Liver (tissue), 9 donors: ENCODE measurements around the gene PHLPP1. TPM values are rescaled to one million over a fixed set of nuclear protein-coding genes. Genes with fewer than 3 reads are reported as not detected.

ENCODE experiments used
- DNase-seq: peaks from one replicate; pipeline ENCODE4 v3.0.0-alpha.2; 2017; ENCODE audit warnings: low spot score
- H3K27ac ChIP-seq, 2 donors: one replicate each; pipeline ENCODE4 v1.7.0; 2013; ENCODE audit warnings: inconsistent platforms in 2 of 2, low read length in 2 of 2, control low read depth in 1 of 2, low read depth in 1 of 2, mild to moderate bottlenecking in 1 of 2
- H3K27me3 ChIP-seq, 4 donors: one replicate each; pipeline versions ENCODE4 v1.6.1 to v1.7.0; 2013; ENCODE audit warnings: low read length in 3 of 4, inconsistent platforms in 1 of 4, mild to moderate bottlenecking in 1 of 4, moderate library complexity in 1 of 4; ENCODE audit not compliant: control insufficient read depth in 4 of 4, insufficient read depth in 4 of 4
- H3K36me3 ChIP-seq, 4 donors: one replicate each; pipeline versions ENCODE4 v1.6.1 to v1.7.0; 2013; ENCODE audit warnings: low read length in 3 of 4, mild to moderate bottlenecking in 3 of 4, low read depth in 1 of 4, moderate library complexity in 1 of 4; ENCODE audit not compliant: control insufficient read depth in 4 of 4, insufficient read depth in 3 of 4
- H3K4me1 ChIP-seq, 4 donors: one replicate each; pipeline versions ENCODE4 v1.6.1 to v1.7.0; 2013; ENCODE audit warnings: low read length in 3 of 4, mild to moderate bottlenecking in 3 of 4, moderate library complexity in 1 of 4; ENCODE audit not compliant: control insufficient read depth in 4 of 4, insufficient read depth in 4 of 4
- H3K4me3 ChIP-seq, 3 donors: one replicate each; pipeline versions ENCODE4 v1.6.1 to v1.7.0; 2013; ENCODE audit warnings: low read length in 3 of 3, control low read depth in 1 of 3, low read depth in 1 of 3, mild to moderate bottlenecking in 1 of 3
- H3K9ac ChIP-seq, 2 donors: one replicate each; pipeline ENCODE4 v1.7.0; 2013; ENCODE audit warnings: low read length in 2 of 2, mild to moderate bottlenecking in 2 of 2, moderate library complexity in 2 of 2, control low read depth in 1 of 2, low read depth in 1 of 2
- H3K9me3 ChIP-seq, 4 donors: one replicate each; pipeline versions ENCODE4 v1.6.1 to v1.7.0; 2013; ENCODE audit warnings: low read length in 3 of 4; ENCODE audit not compliant: control insufficient read depth in 4 of 4
- ATF3 ChIP-seq: IDR thresholded peaks from 2 replicates; pipeline ENCODE4 v1.6.1; 2016; ENCODE audit warnings: antibody characterized with exemption
- CTCF ChIP-seq: fragments of 150-350 bp; IDR thresholded peaks from 2 replicates; pipeline ENCODE4 v1.5.1; 2017; ENCODE audit warnings: improper control_type of control experiment, low read depth, low read length; ENCODE audit not compliant: missing input control
- EGR1 ChIP-seq, 2 donors: IDR thresholded peaks; 2 replicates each; pipeline ENCODE4 v1.6.1; 2016 to 2018; ENCODE audit warnings: antibody characterized with exemption in 2 of 2, low read depth in 2 of 2
- FOXA1 ChIP-seq: IDR thresholded peaks from 2 replicates; pipeline ENCODE4 v1.6.1; 2016; ENCODE audit warnings: antibody characterized with exemption
- FOXA2 ChIP-seq: IDR thresholded peaks from 2 replicates; pipeline ENCODE4 v1.6.1; 2016; ENCODE audit warnings: antibody characterized with exemption
- GABPA ChIP-seq, 2 donors: IDR thresholded peaks in 1 of 2; conservative IDR thresholded peaks in 1 of 2; 2 replicates each; pipeline ENCODE4 v1.6.1; 2016; ENCODE audit warnings: antibody characterized with exemption in 2 of 2, mild to moderate bottlenecking in 1 of 2, moderate library complexity in 1 of 2
- HNF4A ChIP-seq, 2 donors: conservative IDR thresholded peaks; 2 replicates each; pipeline ENCODE4 v1.6.1; 2016; ENCODE audit warnings: antibody characterized with exemption in 2 of 2, mild to moderate bottlenecking in 2 of 2
- HNF4G ChIP-seq: IDR thresholded peaks from 2 replicates; pipeline ENCODE4 v1.6.1; 2016; ENCODE audit warnings: antibody characterized with exemption
- JUND ChIP-seq, 2 donors: IDR thresholded peaks; 2 replicates each; pipeline ENCODE4 v1.6.1; 2016; ENCODE audit warnings: antibody characterized with exemption in 2 of 2
- MAX ChIP-seq: IDR thresholded peaks from 2 replicates; pipeline ENCODE4 v1.6.1; 2016; ENCODE audit warnings: antibody characterized with exemption
- NR2F2 ChIP-seq: IDR thresholded peaks from 2 replicates; pipeline ENCODE4 v1.6.1; 2016; ENCODE audit warnings: antibody characterized with exemption
- REST ChIP-seq: IDR thresholded peaks from 2 replicates; pipeline ENCODE4 v1.6.1; 2016; ENCODE audit warnings: antibody characterized with exemption, mild to moderate bottlenecking
- RXRA ChIP-seq, 2 donors: IDR thresholded peaks; 2 replicates each; pipeline ENCODE4 v1.6.1; 2017 to 2018; ENCODE audit warnings: antibody characterized with exemption in 2 of 2, mild to moderate bottlenecking in 1 of 2
- SP1 ChIP-seq: IDR thresholded peaks from 2 replicates; pipeline ENCODE4 v1.6.1; 2018; ENCODE audit warnings: antibody characterized with exemption, mild to moderate bottlenecking
- TAF1 ChIP-seq: conservative IDR thresholded peaks from 2 replicates; pipeline ENCODE4 v1.6.1; 2016; ENCODE audit warnings: antibody characterized with exemption, mild to moderate bottlenecking
- YY1 ChIP-seq: IDR thresholded peaks from 2 replicates; pipeline ENCODE4 v1.6.1; 2016; ENCODE audit warnings: antibody characterized with exemption, mild to moderate bottlenecking
- ZBTB33 ChIP-seq: IDR thresholded peaks from 2 replicates; pipeline ENCODE4 v1.6.1; 2016; ENCODE audit warnings: antibody characterized with exemption
- WGBS: extraction: QIAGEN DNeasy Blood & Tissue Kit; methylation state at CpG from one replicate; pipeline ENCODE4 v1.1.7; 2013; 5-methylcytosine and 5-hydroxymethylcytosine counted together
- polyA plus RNA-seq, 2 donors: library from polyadenylated mRNA; stranded (reverse) in 1 of 2; unstranded in 1 of 2; fragments of 200-250 nt in 1 of 2; fragments of >200 nt in 1 of 2; fragmentation: Nextera tagmentation in 1 of 2; extraction: Ambion mirVana in 1 of 2; gene quantifications; one replicate each; pipeline versions ENCODE4 v1.2.1 to v1.2.3, GENCODE V29; 2013 to 2015
- total RNA-seq, 2 donors: library from RNA; depleted of rRNA; stranded (reverse); fragments of >200 nt; gene quantifications; one replicate each; pipeline ENCODE4 v1.2.3, GENCODE V29; 2014
- donor health status: healthy.
- donor health status: healthy.
- donor health status: healthy.
- donor health status: healthy.
- donor health status: healthy.

Gene PHLPP1
- total and polyA plus RNA-seq, 4 donors: 4.2 to 14.5 (median 8.6) TPM

GRCh38 chr18:62952807-62953206 lies 237.5 kb downstream of the PHLPP1 start:
- WGBS: 78% methylated on average over 4 of the region's 4 CpGs

GRCh38 chr18:62953663-62954062 lies 238.3 kb downstream of the PHLPP1 start:
- Histone ChIP-seq H3K9ac (no peak overlapping the region), H3K4me3 (no peak overlapping the region), H3K9me3 (no peaks in the 10 kb centered on the region), H3K27me3 (no peaks in the 10 kb centered on the region), H3K4me1 (no peaks in the 10 kb centered on the region), H3K36me3 (peaks cover 0 to 7% (median 3%) of the 10 kb centered on the region in 4 donors), H3K27ac (no peak overlapping the region)
- no peak for TF ChIP-seq GABPA (IDR thresholded peaks at IDR 0.05 in 1 of 2, conservative IDR thresholded peaks at IDR 0.05 in 1 of 2)
- TF ChIP-seq TAF1: no peak
- TF ChIP-seq ATF3: no peak
- TF ChIP-seq HNF4A (conservative IDR thresholded peaks at IDR 0.05): no peak
- no peak for DNase-seq
- 70% methylated on average over 2 of the region's 2 CpGs for WGBS

More at GRCh38 chr18:62952807-62953206, 237.5 kb downstream of the PHLPP1 start:
- Histone ChIP-seq H3K27me3 (no peaks in the 10 kb centered on the region), H3K4me3 (no peak overlapping the region), H3K36me3 (peaks cover 0 to 5% (median 3%) of the 10 kb centered on the region in 4 donors), H3K27ac (no peak overlapping the region), H3K9me3 (no peaks in the 10 kb centered on the region), H3K9ac (no peak overlapping the region), H3K4me1 (no peaks in the 10 kb centered on the region)
- DNase-seq: no peak
- TF ChIP-seq JUND (IDR thresholded peaks at IDR 0.05) (no peak), YY1 (no peak), SP1 (no peak), HNF4G (no peak), HNF4A (conservative IDR thresholded peaks at IDR 0.05) (no peak), NR2F2 (no peak), EGR1 (IDR thresholded peaks at IDR 0.05; ENCODE audit: low read depth in 2 of 2) (no peak), ZBTB33 (no peak), MAX (no peak), ATF3 (no peak), FOXA1 (no peak), CTCF (no peak), GABPA (IDR thresholded peaks at IDR 0.05 in 1 of 2, conservative IDR thresholded peaks at IDR 0.05 in 1 of 2) (no peak), FOXA2 (no peak)

GRCh38 chr18:62954366-62954765 lies 239.0 kb downstream of the PHLPP1 start:
- Histone ChIP-seq H3K4me1 (no peaks in the 10 kb centered on the region), H3K9me3 (no peaks in the 10 kb centered on the region), H3K9ac (no peak overlapping the region), H3K27ac (no peak overlapping the region), H3K27me3 (no peaks in the 10 kb centered on the region), H3K36me3 (peaks cover 0 to 12% (median 3%) of the 10 kb centered on the region in 4 donors), H3K4me3 (no peak overlapping the region)
- no peak for DNase-seq
- 72% methylated on average over 2 of the region's 2 CpGs for WGBS
- TF ChIP-seq NR2F2 (no peak), TAF1 (no peak), YY1 (no peak), FOXA2 (no peak), CTCF (no peak), JUND (IDR thresholded peaks at IDR 0.05) (no peak), REST (no peak), HNF4A (conservative IDR thresholded peaks at IDR 0.05) (no peak), HNF4G (no peak), FOXA1 (no peak), RXRA (IDR thresholded peaks at IDR 0.05) (no peak)
